Mesenchymal stem cell (in vitro differentiated cells and primary cell): ENCODE data around the gene EFCAB11.

Experiments used
- DNase-seq: peaks from one replicate; pipeline ENCODE4 v3.0.0-alpha.2; 2013
- H2AFZ ChIP-seq: one replicate; pipeline ENCODE4 v1.6.1; 2013; ENCODE audit warnings: low read depth, mild to moderate bottlenecking, control low read depth, inconsistent platforms, low read length, moderate library complexity
- H2AK5ac ChIP-seq: 2 replicates; pipeline ENCODE4 v1.6.1; 2013; ENCODE audit warnings: low read length, moderate library complexity, mild to moderate bottlenecking, inconsistent platforms; ENCODE audit not compliant: severe bottlenecking
- H2BK120ac ChIP-seq: one replicate; pipeline ENCODE4 v1.6.1; 2013; ENCODE audit warnings: low read depth, mild to moderate bottlenecking, inconsistent platforms, low read length, moderate library complexity
- H2BK12ac ChIP-seq, 2 experiments: one replicate each; pipeline ENCODE4 v1.6.1; 2013; ENCODE audit warnings: inconsistent platforms in 2 of 2, low read length in 2 of 2, mild to moderate bottlenecking in 2 of 2, moderate library complexity in 2 of 2, control low read depth in 1 of 2
- H2BK15ac ChIP-seq: one replicate; pipeline ENCODE4 v1.6.1; 2013; ENCODE audit warnings: mild to moderate bottlenecking, low read depth, inconsistent platforms; ENCODE audit not compliant: poor library complexity, severe bottlenecking
- H2BK5ac ChIP-seq: 2 replicates; pipeline ENCODE4 v1.6.1; 2013; ENCODE audit warnings: low read depth, mild to moderate bottlenecking, low read length, control low read depth, inconsistent platforms; ENCODE audit not compliant: poor library complexity, severe bottlenecking
- H3K14ac ChIP-seq, 2 experiments: one replicate each; pipeline ENCODE4 v1.6.1; 2013; ENCODE audit warnings: inconsistent platforms in 2 of 2, low read length in 2 of 2, control low read depth in 1 of 2, mild to moderate bottlenecking in 1 of 2, moderate library complexity in 1 of 2
- H3K18ac ChIP-seq, 2 experiments: one replicate each; pipeline ENCODE4 v1.6.1; 2013; ENCODE audit warnings: inconsistent platforms in 2 of 2, low read length in 2 of 2, control low read depth in 1 of 2, low read depth in 1 of 2, mild to moderate bottlenecking in 1 of 2
- H3K23ac ChIP-seq, 2 experiments: one replicate each; pipeline ENCODE4 v1.6.1; 2013; ENCODE audit warnings: inconsistent platforms in 2 of 2, low read length in 2 of 2, mild to moderate bottlenecking in 2 of 2, moderate library complexity in 2 of 2, control low read depth in 1 of 2
- H3K27ac ChIP-seq: 2 replicates; pipeline ENCODE4 v1.5.1; 2013; ENCODE audit warnings: mild to moderate bottlenecking, moderate library complexity, low read length, control low read depth, inconsistent platforms; ENCODE audit not compliant: poor library complexity, severe bottlenecking
- H3K27me3 ChIP-seq, 2 experiments: 2 replicates each; pipeline versions ENCODE4 v1.6.1 to v1.7.0; 2013; ENCODE audit warnings: low read length in 2 of 2, mild to moderate bottlenecking in 2 of 2, moderate library complexity in 2 of 2, control low read depth in 1 of 2, inconsistent platforms in 1 of 2; ENCODE audit not compliant: control insufficient read depth in 1 of 2, insufficient read depth in 1 of 2
- H3K36me3 ChIP-seq, 2 experiments: 2 replicates each; pipeline versions ENCODE4 v1.6.1 to v1.7.0; 2013; ENCODE audit warnings: low read length in 2 of 2, control low read depth in 1 of 2, inconsistent platforms in 1 of 2, low read depth in 1 of 2, mild to moderate bottlenecking in 1 of 2; ENCODE audit not compliant: insufficient read depth in 2 of 2, control insufficient read depth in 1 of 2
- H3K4ac ChIP-seq, 2 experiments: one replicate each; pipeline ENCODE4 v1.6.1; 2013; ENCODE audit warnings: inconsistent platforms in 2 of 2, low read length in 2 of 2, mild to moderate bottlenecking in 2 of 2, moderate library complexity in 2 of 2, control low read depth in 1 of 2, low read depth in 1 of 2
- H3K4me1 ChIP-seq: 2 replicates; pipeline ENCODE4 v1.6.1; 2013; ENCODE audit warnings: low read depth, low read length, control low read depth; ENCODE audit not compliant: control insufficient read depth, insufficient read depth
- H3K4me2 ChIP-seq: 2 replicates; pipeline ENCODE4 v1.6.1; 2013; ENCODE audit warnings: low read length, mild to moderate bottlenecking, inconsistent platforms; ENCODE audit not compliant: poor library complexity, severe bottlenecking
- H3K4me3 ChIP-seq, 2 experiments: 2 replicates each; pipeline versions ENCODE4 v1.5.1 to v1.7.0; 2013; ENCODE audit warnings: low read length in 2 of 2, mild to moderate bottlenecking in 2 of 2, control low read depth in 1 of 2, low read depth in 1 of 2; ENCODE audit not compliant: insufficient read depth in 1 of 2
- H3K79me1 ChIP-seq: replicated peaks from 2 replicates; pipeline ENCODE4 v1.6.1; 2013; ENCODE audit warnings: mild to moderate bottlenecking, control low read depth, low read length, inconsistent platforms; ENCODE audit not compliant: poor library complexity, severe bottlenecking
- H3K9ac ChIP-seq: 2 replicates; pipeline ENCODE4 v1.7.0; 2013; ENCODE audit warnings: mild to moderate bottlenecking, low read length, moderate library complexity
- H3K9me3 ChIP-seq: 2 replicates; pipeline ENCODE4 v1.7.0; 2013; ENCODE audit warnings: mild to moderate bottlenecking, low read length; ENCODE audit not compliant: control insufficient read depth
- H4K8ac ChIP-seq: one replicate; pipeline ENCODE4 v1.6.1; 2013; ENCODE audit warnings: inconsistent platforms, mild to moderate bottlenecking, low read length, moderate library complexity
- H4K91ac ChIP-seq: one replicate; pipeline ENCODE4 v1.6.1; 2013; ENCODE audit warnings: mild to moderate bottlenecking, low read length, inconsistent platforms
- WGBS: methylation state at CpG from one replicate; pipeline ENCODE4 v1.1.7; 2013; ENCODE audit warnings: mixed read lengths; 5-methylcytosine and 5-hydroxymethylcytosine counted together

Gene EFCAB11

DNA sequence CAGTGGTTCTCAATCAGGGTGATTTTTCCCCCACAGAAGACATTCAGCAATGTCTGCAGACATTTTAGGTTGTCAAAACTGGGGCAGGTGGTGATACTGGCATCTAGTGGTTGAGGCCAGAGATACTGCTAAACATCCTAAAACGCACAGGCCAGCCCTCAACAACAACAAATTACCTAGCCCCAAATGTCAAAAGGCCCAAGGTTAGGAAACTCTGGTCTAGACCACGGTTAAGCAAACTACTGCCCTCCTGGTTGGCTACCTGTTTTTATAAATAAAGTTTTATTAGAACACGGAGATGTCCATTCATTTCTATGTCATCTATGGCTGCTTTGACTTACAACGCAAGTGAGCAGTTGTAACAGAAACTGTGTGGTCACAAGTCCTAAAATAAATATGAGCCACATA, 186.7 kb downstream of the EFCAB11 start:
- Histone ChIP-seq H3K36me3 (no peaks in the 10 kb centered on the region), H3K79me1 (no peaks in the 10 kb centered on the region), H3K14ac (no peak overlapping the region), H3K18ac (no peak overlapping the region), H2AK5ac (no peak overlapping the region), H3K23ac (no peak overlapping the region), H3K27me3 (peaks cover 0 to 3% of the 10 kb centered on the region in 2 experiments), H2BK12ac (no peak overlapping the region), H4K8ac (no peak overlapping the region), H3K4me1 (no peaks in the 10 kb centered on the region), H4K91ac (no peak overlapping the region), H2AFZ (no peak overlapping the region), H2BK5ac (no peak overlapping the region), H3K4me2 (no peak overlapping the region), H3K9me3 (no peaks in the 10 kb centered on the region), H3K4me3 (no peak overlapping the region), H3K27ac (no peak overlapping the region), H3K9ac (no peak overlapping the region), H3K4ac (no peak overlapping the region), H2BK15ac (no peak overlapping the region), H2BK120ac (no peak overlapping the region)
- WGBS = 57% methylated on average over 2 of the region's 4 CpGs
- peak; percentile 53 for DNase-seq

DNA sequence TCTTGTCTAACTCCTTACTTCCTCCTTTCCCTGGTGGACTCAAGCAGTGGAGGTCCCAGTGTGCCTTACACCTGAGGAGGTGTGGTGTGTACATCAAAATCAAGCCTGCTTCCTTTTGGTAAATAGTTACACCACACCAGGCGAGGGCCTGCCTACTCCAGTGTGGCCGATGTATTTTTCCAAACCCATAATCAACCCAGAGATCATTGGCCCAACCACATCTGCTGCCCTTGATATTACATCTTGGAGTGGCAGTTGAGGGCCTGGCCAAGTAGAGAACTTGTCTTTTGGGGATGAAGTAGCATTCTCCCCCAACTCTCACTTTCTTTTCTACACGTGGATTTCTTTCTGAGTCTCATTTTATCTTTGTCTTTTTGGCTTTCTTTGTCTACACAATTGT, 187.4 kb downstream of the EFCAB11 start:
- Histone ChIP-seq H3K14ac (no peak overlapping the region), H3K79me1 (no peaks in the 10 kb centered on the region), H4K91ac (no peak overlapping the region), H2BK5ac (no peak overlapping the region), H3K9ac (no peak overlapping the region), H3K4me1 (no peaks in the 10 kb centered on the region), H3K4me2 (no peak overlapping the region), H2BK12ac (no peak overlapping the region), H3K27me3 (peaks cover 0 to 2% of the 10 kb centered on the region in 2 experiments), H3K27ac (no peak overlapping the region), H2AK5ac (no peak overlapping the region), H2AFZ (no peak overlapping the region), H3K18ac (no peak overlapping the region), H3K23ac (no peak overlapping the region), H4K8ac (no peak overlapping the region), H3K4me3 (no peak overlapping the region), H2BK15ac (no peak overlapping the region), H2BK120ac (no peak overlapping the region), H3K36me3 (no peaks in the 10 kb centered on the region), H3K4ac (no peak overlapping the region), H3K9me3 (no peaks in the 10 kb centered on the region)
- WGBS = 65% methylated on average over 2 of the region's 3 CpGs
- no peak for DNase-seq

DNA sequence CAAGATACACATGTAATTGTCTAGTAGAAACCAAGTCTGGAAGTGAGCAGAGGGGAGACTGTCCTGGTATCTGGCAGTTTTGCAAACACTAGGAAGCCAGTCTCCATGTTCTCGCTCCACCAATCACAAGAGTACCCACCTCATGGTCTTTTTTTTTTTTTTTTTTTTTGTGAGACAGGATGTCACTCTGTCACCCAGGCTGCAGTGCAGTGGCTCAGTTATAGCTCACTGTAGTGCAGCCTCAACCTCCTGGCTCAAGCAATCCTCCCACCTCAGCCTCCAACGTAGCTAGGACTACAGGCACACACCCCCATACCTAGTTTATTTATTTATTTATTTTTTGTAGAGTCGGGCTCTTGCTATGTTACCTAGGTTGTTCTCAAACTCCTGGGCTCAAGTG, 189.2 kb downstream of the EFCAB11 start:
- Histone ChIP-seq H3K18ac (no peak overlapping the region), H3K4ac (no peak overlapping the region), H3K79me1 (no peaks in the 10 kb centered on the region), H3K4me1 (no peaks in the 10 kb centered on the region), H2BK12ac (no peak overlapping the region), H2BK5ac (no peak overlapping the region), H2AFZ (no peak overlapping the region), H3K14ac (no peak overlapping the region), H2AK5ac (no peak overlapping the region), H3K36me3 (no peaks in the 10 kb centered on the region), H2BK15ac (no peak overlapping the region), H3K4me2 (no peak overlapping the region), H3K27ac (no peak overlapping the region), H3K27me3 (no peaks in the 10 kb centered on the region), H3K4me3 (no peak overlapping the region), H3K23ac (no peak overlapping the region), H3K9ac (no peak overlapping the region), H2BK120ac (no peak overlapping the region), H3K9me3 (no peaks in the 10 kb centered on the region), H4K8ac (no peak overlapping the region), H4K91ac (no peak overlapping the region)
- 100% methylated on average over 2 of the region's 3 CpGs for WGBS
- DNase-seq = no peak

DNA sequence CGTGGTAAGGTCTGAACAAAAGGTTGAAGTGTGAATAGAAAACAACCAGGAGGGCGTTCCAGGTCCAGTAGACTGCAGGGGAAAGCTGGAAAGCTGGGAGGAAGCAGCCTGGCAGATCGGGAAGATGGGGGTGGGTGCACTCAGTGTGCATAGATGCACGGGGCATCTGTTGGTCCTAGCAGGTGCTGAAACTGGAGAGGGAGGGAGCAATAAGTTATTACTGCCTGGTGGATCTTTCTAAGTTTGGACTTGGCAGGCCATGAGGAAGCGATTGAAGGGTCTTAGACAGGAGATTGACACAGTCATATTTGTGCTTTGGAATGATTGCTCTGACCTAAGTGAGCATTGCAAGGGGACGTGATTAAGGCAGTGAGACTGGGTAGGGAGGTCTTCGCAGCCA, 194.4 kb downstream of the EFCAB11 start:
- WGBS = 78% methylated on average over 7 of the region's 7 CpGs

More for the DNA sequence above, 194.4 kb downstream of the EFCAB11 start:
- H2AFZ ChIP-seq = no peak overlapping the region
- no peak overlapping the region for H3K18ac ChIP-seq
- H2BK15ac ChIP-seq = no peak overlapping the region
- DNase-seq = no peak
- H3K23ac ChIP-seq = no peak overlapping the region
- no peak overlapping the region for H3K9ac ChIP-seq
- no peak overlapping the region for H3K4ac ChIP-seq
- H4K8ac ChIP-seq = no peak overlapping the region
- no peak overlapping the region for H2AK5ac ChIP-seq
- no peak overlapping the region for H2BK5ac ChIP-seq
- H3K27me3 ChIP-seq = no peaks in the 10 kb centered on the region
- H2BK12ac ChIP-seq = no peak overlapping the region
- peaks cover 1% of the 10 kb centered on the region for H3K4me1 ChIP-seq
- H2BK120ac ChIP-seq = no peak overlapping the region
- H3K4me2 ChIP-seq = no peak overlapping the region
- H4K91ac ChIP-seq = no peak overlapping the region
- no peaks in the 10 kb centered on the region for H3K36me3 ChIP-seq
- no peak overlapping the region for H3K27ac ChIP-seq
- H3K4me3 ChIP-seq = no peak overlapping the region
- no peak overlapping the region for H3K14ac ChIP-seq
- no peaks in the 10 kb centered on the region for H3K9me3 ChIP-seq
- no peaks in the 10 kb centered on the region for H3K79me1 ChIP-seq
